H9 (cell line): ENCODE data around the gene PROX1. TPM values are rescaled to one million over a fixed set of nuclear protein-coding genes. Genes with fewer than 3 reads are reported as not detected.

ENCODE experiments used
- DNase-seq: peaks from one replicate; pipeline ENCODE4 v3.0.0-alpha.2; 2017
- H2AFZ ChIP-seq: one replicate; pipeline ENCODE4 v1.6.1; 2013; ENCODE audit warnings: mild to moderate bottlenecking, low read length, control low read depth, moderate library complexity
- H2AK5ac ChIP-seq: 2 replicates; pipeline ENCODE4 v1.6.1; 2013; ENCODE audit warnings: low read length, control low read depth, mixed read lengths; ENCODE audit not compliant: insufficient read length
- H2BK120ac ChIP-seq: one replicate; pipeline ENCODE4 v1.6.1; 2013; ENCODE audit warnings: low read depth, mild to moderate bottlenecking, low read length, control low read depth, inconsistent platforms; ENCODE audit not compliant: poor library complexity, severe bottlenecking
- H2BK12ac ChIP-seq: 2 replicates; pipeline ENCODE4 v1.6.1; 2013; ENCODE audit warnings: low read length, control low read depth, mixed read lengths, low read depth; ENCODE audit not compliant: insufficient read length
- H2BK15ac ChIP-seq: 2 replicates; pipeline ENCODE4 v1.6.1; 2013; ENCODE audit warnings: low read depth, low read length, control low read depth
- H2BK20ac ChIP-seq: one replicate; pipeline ENCODE4 v1.6.1; 2013; ENCODE audit warnings: low read depth, mild to moderate bottlenecking, low read length, control low read depth, inconsistent platforms; ENCODE audit not compliant: poor library complexity, severe bottlenecking
- H2BK5ac ChIP-seq: 2 replicates; pipeline ENCODE4 v1.6.1; 2013; ENCODE audit warnings: low read length, control low read depth, mixed read lengths; ENCODE audit not compliant: insufficient read length
- H3K14ac ChIP-seq: 2 replicates; pipeline ENCODE4 v1.6.1; 2013; ENCODE audit warnings: low read length, control low read depth; ENCODE audit not compliant: insufficient read depth
- H3K18ac ChIP-seq: 2 replicates; pipeline ENCODE4 v1.6.1; 2013; ENCODE audit warnings: low read depth, mild to moderate bottlenecking, mixed read lengths, low read length, control low read depth; ENCODE audit not compliant: insufficient read length
- H3K23ac ChIP-seq: 2 replicates; pipeline ENCODE4 v1.6.1; 2013; ENCODE audit warnings: low read length, control low read depth, mixed read lengths, low read depth; ENCODE audit not compliant: insufficient read length
- H3K23me2 ChIP-seq: 2 replicates; pipeline ENCODE4 v1.6.1; 2013; ENCODE audit warnings: low read depth, mild to moderate bottlenecking, mixed read lengths, low read length, control low read depth; ENCODE audit not compliant: insufficient read length, poor library complexity, severe bottlenecking
- H3K27ac ChIP-seq: 2 replicates; pipeline ENCODE4 v1.5.1; 2013; ENCODE audit warnings: low read length, control low read depth, mixed read lengths, low read depth; ENCODE audit not compliant: insufficient read length
- H3K27me3 ChIP-seq: 2 replicates; pipeline ENCODE4 v1.6.1; 2013; ENCODE audit warnings: low read length, control low read depth, inconsistent platforms; ENCODE audit not compliant: insufficient read depth
- H3K4ac ChIP-seq: 2 replicates; pipeline ENCODE4 v1.6.1; 2013; ENCODE audit warnings: low read depth, mild to moderate bottlenecking, control low read depth, inconsistent platforms, low read length, moderate library complexity
- H3K4me1 ChIP-seq: 2 replicates; pipeline ENCODE4 v1.6.1; 2013; ENCODE audit warnings: low read length, control low read depth, inconsistent platforms; ENCODE audit not compliant: insufficient read depth
- H3K4me2 ChIP-seq: 2 replicates; pipeline ENCODE4 v1.6.1; 2013; ENCODE audit warnings: low read length, control low read depth, mixed read lengths; ENCODE audit not compliant: insufficient read length, insufficient read depth
- H3K56ac ChIP-seq: 2 replicates; pipeline ENCODE4 v1.6.1; 2013; ENCODE audit warnings: low read depth, mild to moderate bottlenecking, mixed read lengths, low read length, control low read depth; ENCODE audit not compliant: insufficient read length
- H3K79me1 ChIP-seq: 2 replicates; pipeline ENCODE4 v1.6.1; 2013; ENCODE audit warnings: low read depth, mild to moderate bottlenecking, moderate library complexity, low read length, control low read depth, inconsistent platforms; ENCODE audit not compliant: insufficient read depth, poor library complexity, severe bottlenecking
- H3K79me2 ChIP-seq: 2 replicates; pipeline ENCODE4 v1.6.1; 2013; ENCODE audit warnings: low read length, control low read depth, inconsistent platforms; ENCODE audit not compliant: insufficient read depth
- H3K9ac ChIP-seq: 2 replicates; pipeline ENCODE4 v1.6.1; 2013; ENCODE audit warnings: low read length, control low read depth, mixed read lengths; ENCODE audit not compliant: insufficient read length; ENCODE audit errors: extremely low read depth
- H3K9me3 ChIP-seq: one replicate; pipeline ENCODE4 v1.6.1; 2013; ENCODE audit warnings: low read depth, low read length, inconsistent platforms; ENCODE audit not compliant: control insufficient read depth
- H3T11ph ChIP-seq: one replicate; pipeline ENCODE4 v1.6.1; 2013; ENCODE audit warnings: mild to moderate bottlenecking, low read length, control low read depth, inconsistent platforms
- H4K20me1 ChIP-seq: one replicate; pipeline ENCODE4 v1.6.1; 2013; ENCODE audit not compliant: control insufficient read depth, insufficient read length, insufficient read depth
- H4K5ac ChIP-seq: 2 replicates; pipeline ENCODE4 v1.6.1; 2013; ENCODE audit warnings: low read depth, mild to moderate bottlenecking, mixed read lengths, low read length, control low read depth; ENCODE audit not compliant: insufficient read length
- H4K8ac ChIP-seq: replicated peaks from 2 replicates; pipeline ENCODE4 v1.6.1; 2013; ENCODE audit warnings: low read length, control low read depth, mixed read lengths, low read depth; ENCODE audit not compliant: insufficient read length
- H4K91ac ChIP-seq: 2 replicates; pipeline ENCODE4 v1.6.1; 2013; ENCODE audit warnings: low read depth, mild to moderate bottlenecking, moderate library complexity, mixed read lengths, low read length, control low read depth; ENCODE audit not compliant: insufficient read length
- H3K27ac Mint-ChIP-seq, 3 experiments: 2 replicates in 2 of 3; 3 replicates in 1 of 3; pipeline ENCODE4 v1.8.0; 2020 to 2021; ENCODE audit warnings: mixed read lengths in 3 of 3, mild to moderate bottlenecking in 1 of 3, moderate library complexity in 1 of 3
- H3K27me3 Mint-ChIP-seq: 2 replicates; pipeline ENCODE4 v1.8.0; 2021; ENCODE audit warnings: low read depth, mild to moderate bottlenecking, moderate library complexity, mixed read lengths
- H3K36me3 Mint-ChIP-seq, 3 experiments: 2 replicates in 2 of 3; 3 replicates in 1 of 3; pipeline ENCODE4 v1.8.0; 2020 to 2021; ENCODE audit warnings: low read depth in 3 of 3, mixed read lengths in 3 of 3; ENCODE audit not compliant: insufficient read depth in 1 of 3
- H3K4me1 Mint-ChIP-seq, 2 experiments: 2 replicates each; pipeline ENCODE4 v1.8.0; 2020; ENCODE audit warnings: mixed read lengths in 2 of 2
- H3K4me3 Mint-ChIP-seq, 2 experiments: 2 replicates in 1 of 2; 3 replicates in 1 of 2; pipeline ENCODE4 v1.8.0; 2020 to 2021; ENCODE audit warnings: mild to moderate bottlenecking in 2 of 2, mixed read lengths in 2 of 2, moderate library complexity in 1 of 2
- H3K9me3 Mint-ChIP-seq, 2 experiments: 2 replicates in 1 of 2; 3 replicates in 1 of 2; pipeline ENCODE4 v1.8.0; 2020; ENCODE audit warnings: mild to moderate bottlenecking in 2 of 2, mixed read lengths in 2 of 2, moderate library complexity in 1 of 2
- CTCF ChIP-seq: fragments of 200-600 bp; sonication (generic); conservative IDR thresholded peaks from 3 replicates; pipeline ENCODE4 v1.8.0; 2021; ENCODE audit warnings: antibody characterized with exemption, mild to moderate bottlenecking
- WGBS: extraction: QIAGEN DNeasy Blood & Tissue Kit; methylation state at CpG from one replicate; pipeline ENCODE4 v1.1.7; 2013; ENCODE audit warnings: missing lambda C conversion rate, low lambda C conversion rate, mixed read lengths; ENCODE audit not compliant: insufficient read length; ENCODE audit errors: extremely low coverage; 5-methylcytosine and 5-hydroxymethylcytosine counted together
- total RNA-seq: library from RNA; stranded (reverse); gene quantifications from 2 replicates; pipeline ENCODE4 v1.2.1, GENCODE V29; 2021

PROX1 gene
- total RNA-seq, 1 experiment from 2014 or later: 0.72 TPM

GRCh38 chr1:214013614-214014377 lies 26.0 kb downstream of the PROX1 start:
- H3K4me2 ChIP-seq: no peak overlapping the region
- Mint-ChIP-seq H3K4me1 (peaks cover 26 to 33% of the 10 kb centered on the region in 2 experiments), H3K4me3 (no peak overlapping the region), H3K9me3 (no peaks in the 10 kb centered on the region), H3K27me3 (no peaks in the 10 kb centered on the region), H3K27ac (no peak overlapping the region; a peak in 1 of 7 replicates), H3K36me3 (no peaks in the 10 kb centered on the region)
- H4K5ac ChIP-seq: no peak overlapping the region
- no peak overlapping the region for H2AK5ac ChIP-seq
- H3K79me1 ChIP-seq: no peaks in the 10 kb centered on the region
- H4K20me1 ChIP-seq: no peaks in the 10 kb centered on the region
- no peak overlapping the region for H3T11ph ChIP-seq
- no peak for TF ChIP-seq CTCF
- H3K27ac ChIP-seq: no peak overlapping the region
- no peak overlapping the region for H3K18ac ChIP-seq
- H4K91ac ChIP-seq: no peak overlapping the region
- no peak overlapping the region for H2BK15ac ChIP-seq
- no peak overlapping the region for H4K8ac ChIP-seq
- H2BK12ac ChIP-seq: no peak overlapping the region
- H3K23me2 ChIP-seq: no peaks in the 10 kb centered on the region
- no peak for DNase-seq
- peaks cover 4% of the 10 kb centered on the region; the same call in 1 of the 2 replicates for H3K4me1 ChIP-seq
- H3K9me3 ChIP-seq: no peaks in the 10 kb centered on the region
- H3K27me3 ChIP-seq: no peaks in the 10 kb centered on the region
- no peak overlapping the region for H2BK120ac ChIP-seq
- no peak overlapping the region for H3K9ac ChIP-seq
- no peak overlapping the region for H2AFZ ChIP-seq
- H3K23ac ChIP-seq: no peak overlapping the region
- H2BK20ac ChIP-seq: no peak overlapping the region
- H3K4ac ChIP-seq: no peak overlapping the region
- 100% methylated on average over 6 of the region's 15 CpGs for WGBS
- H3K14ac ChIP-seq: no peak overlapping the region
- H2BK5ac ChIP-seq: no peak overlapping the region
- H3K79me2 ChIP-seq: no peaks in the 10 kb centered on the region
- no peak overlapping the region for H3K56ac ChIP-seq
